Stimulated activated CD8-positive, alpha-beta memory T cell treated with anti-CD3 and anti-CD28 coated beads, Interleukin-7, amount 100 ng/mL, for 48 hours (primary cell): ENCODE data around the gene MAGI2.

ENCODE experiments used
- DNase-seq, 2 donors: peaks; one replicate each; pipeline ENCODE4 v3.0.0-alpha.2; 2020; ENCODE audit warnings: low read depth in 1 of 2; ENCODE audit errors: extremely low read depth in 1 of 2

The MAGI2 gene

DNA sequence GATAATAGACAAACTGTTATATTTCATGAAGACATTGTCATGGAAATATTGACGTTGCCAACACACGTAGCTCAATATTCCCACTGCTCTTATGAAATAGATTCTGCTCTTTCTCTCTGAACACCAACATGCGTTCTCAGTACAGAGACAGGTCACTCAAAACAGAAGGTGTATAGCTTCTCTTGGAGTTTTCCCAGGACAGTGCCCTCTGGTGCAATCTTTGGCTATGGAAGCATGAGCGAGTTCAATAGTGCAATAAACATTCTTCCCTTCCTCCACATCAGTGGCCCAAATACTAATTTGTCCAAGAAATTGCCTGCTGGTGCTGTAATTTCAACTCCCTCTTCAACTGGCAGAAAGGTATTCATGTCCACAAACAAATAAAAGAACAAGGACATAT, 145.3 kb downstream of the MAGI2 start:
- no peak for DNase-seq

- DNase-seq: no peak
Observed at GRCh38 chr7:79307376-79307775, 146.1 kb downstream of the MAGI2 start.

DNA sequence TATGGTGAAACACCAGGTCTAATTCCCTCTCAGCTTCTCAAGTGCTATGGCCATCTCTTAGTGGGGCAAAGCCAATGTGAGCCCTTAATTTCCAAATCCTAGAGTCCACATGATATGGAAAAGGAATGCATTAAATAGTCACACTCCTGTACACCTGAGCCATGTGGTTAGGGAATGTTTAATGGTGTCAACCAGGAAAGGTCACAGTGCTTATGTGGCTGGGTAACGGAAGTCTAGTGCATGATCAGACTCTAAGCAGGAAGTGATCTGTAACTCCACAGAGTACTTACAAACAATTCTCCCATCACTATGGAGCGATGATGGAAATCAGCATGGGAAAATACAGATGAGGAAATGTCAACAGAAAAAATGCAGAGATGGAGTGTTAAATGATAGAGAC, 148.8 kb downstream of the MAGI2 start:
- DNase-seq: no peak

GRCh38 chr7:79302293-79302692, 151.2 kb downstream of the MAGI2 start:
- no peak for DNase-seq

DNA sequence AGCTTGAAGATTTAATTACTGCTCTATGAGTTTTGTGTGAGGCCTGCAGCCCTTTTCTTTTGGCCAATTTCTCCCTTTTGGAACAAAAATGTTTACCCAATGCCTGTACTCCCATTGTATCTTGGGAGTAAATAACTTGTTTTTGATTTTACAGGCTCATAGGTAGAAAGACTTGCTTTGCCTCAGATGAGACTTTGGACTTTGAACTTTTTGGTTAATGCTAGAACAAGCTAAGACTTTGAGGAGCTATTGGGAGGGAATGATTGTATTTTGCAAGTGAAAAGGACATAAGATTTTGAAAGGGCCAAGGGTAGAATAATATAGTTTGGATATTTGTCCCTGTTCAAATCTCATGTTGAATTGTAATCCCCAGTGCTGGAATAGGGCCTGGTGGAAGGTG, 152.0 kb downstream of the MAGI2 start:
- no peak for DNase-seq

DNA sequence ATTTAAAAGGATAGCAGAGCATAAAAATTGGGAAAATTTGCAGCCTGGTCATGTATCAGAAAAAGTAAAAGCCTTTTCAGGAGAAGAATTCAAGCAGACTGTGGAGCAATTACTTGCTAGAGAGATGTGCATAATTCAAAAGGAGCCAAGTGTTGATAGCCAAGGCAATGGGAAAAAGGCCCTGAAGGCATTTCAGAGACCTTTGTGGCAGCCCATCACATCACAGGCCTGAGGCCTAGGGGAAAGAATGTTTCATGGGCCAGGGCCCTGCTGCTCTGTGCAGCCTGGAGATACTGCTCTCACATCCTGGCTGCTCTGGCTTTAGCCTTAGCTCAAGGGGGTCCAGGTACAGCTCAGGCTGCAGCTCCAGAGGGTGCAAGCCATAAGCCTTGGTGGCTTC, 152.9 kb downstream of the MAGI2 start:
- no peak for DNase-seq

DNA sequence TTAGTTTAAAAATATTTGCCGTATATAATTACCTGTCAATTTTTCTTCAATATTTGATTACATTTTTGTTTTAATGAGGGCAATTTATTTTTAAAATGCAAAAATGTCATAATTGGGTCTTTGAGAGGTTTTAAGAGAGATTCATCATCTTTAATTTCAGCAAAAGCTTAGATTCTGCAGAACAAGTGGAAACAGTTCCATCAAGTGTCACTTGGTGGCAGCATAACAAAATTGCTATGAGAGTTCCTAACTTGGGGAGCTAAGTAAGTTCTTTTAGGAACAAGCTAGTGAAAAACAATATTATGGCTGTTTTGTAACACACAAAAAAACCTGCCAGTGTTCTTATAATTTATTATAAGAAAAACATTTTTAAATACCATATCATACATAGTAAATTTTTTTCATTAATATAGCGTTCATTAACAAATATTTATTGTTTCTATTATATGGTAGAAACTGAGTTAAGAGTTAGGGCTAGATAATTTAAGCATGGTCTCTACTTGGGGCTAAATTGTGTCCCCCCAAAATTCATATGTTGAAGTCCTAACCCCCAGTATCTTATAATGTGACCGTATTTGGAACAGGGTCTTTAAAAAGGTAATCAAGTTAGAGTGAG, 155.2 kb downstream of the MAGI2 start:
- DNase-seq: no peak

DNA sequence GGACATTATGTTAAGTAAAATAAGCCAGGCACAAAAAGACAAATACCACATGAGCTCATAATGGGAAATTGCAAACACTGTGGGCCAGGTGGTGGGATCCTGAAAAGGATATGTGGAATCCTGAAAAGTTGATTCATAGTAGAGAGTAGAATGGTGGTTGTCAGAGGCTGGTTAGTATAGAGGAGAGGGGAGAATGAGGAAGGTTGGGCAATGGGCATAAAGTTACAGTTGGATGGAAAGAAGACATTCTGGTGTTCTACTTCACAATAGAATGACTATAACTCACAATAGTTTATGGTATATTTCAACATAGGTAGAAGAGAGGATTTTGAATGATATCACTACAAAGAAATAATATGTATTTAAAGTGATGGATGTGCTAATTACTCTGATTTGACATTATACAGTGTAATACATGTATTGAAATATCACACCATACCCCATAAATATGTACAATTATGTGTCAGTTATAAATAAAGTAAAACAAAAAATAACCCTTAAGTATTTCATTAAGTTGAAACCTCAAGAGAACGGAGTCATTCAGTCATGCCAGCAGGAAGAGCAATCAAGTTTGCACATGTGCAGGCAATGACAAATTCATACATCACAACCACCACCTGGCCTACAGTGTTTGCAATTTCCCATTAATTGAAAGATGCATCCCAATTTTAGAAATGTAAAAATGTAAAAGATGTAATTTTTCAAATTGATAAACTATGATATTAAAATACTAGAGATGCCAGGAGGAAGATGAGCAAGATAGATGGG, 156.7 kb downstream of the MAGI2 start:
- no peak for DNase-seq

DNA sequence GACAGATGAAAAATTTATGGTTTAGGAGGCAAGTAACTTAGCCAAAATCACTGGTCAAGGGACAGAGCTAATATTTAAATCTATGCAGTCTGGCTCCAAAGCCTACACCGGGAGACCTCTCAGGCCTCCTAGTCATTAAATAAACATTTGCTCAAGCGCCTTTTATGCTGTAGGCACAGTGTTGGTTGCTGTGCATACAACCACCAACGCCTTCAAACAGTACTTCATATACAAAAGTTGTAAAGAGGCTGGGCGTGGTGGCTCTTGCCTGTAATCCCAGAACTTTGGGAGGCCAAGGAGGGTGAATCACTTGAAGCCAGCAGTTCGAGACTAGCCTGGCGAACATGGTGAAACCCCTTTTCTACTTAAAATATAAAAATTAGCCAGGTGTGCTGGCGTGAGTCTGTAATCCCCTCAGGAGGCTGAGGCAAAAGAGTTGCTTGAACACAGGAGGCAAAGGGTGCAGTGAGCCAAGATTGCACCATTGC, 159.8 kb downstream of the MAGI2 start:
- no peak for DNase-seq

DNA sequence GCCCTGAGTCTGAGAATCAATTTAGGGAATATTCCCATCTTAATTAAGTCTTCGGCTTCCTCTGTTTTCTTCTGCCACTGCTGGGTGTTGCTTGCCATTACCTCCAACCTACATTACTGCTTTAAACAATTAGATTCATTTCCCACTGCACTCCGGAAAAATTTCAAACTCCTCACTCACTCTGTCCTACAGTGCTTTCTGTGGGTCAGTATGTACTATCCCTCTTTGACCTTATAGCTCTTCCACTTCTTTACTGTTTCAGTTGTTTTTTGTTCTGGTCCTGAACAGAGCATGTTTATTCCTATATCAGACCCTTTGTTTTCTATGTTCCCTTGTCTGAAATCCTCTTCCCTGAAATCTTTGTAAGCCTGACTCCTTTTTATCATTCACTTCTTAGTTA, 160.6 kb downstream of the MAGI2 start:
- no peak for DNase-seq

- DNase-seq: no peak
Observed at GRCh38 chr7:79291498-79291865, 162.0 kb downstream of the MAGI2 start.

DNA sequence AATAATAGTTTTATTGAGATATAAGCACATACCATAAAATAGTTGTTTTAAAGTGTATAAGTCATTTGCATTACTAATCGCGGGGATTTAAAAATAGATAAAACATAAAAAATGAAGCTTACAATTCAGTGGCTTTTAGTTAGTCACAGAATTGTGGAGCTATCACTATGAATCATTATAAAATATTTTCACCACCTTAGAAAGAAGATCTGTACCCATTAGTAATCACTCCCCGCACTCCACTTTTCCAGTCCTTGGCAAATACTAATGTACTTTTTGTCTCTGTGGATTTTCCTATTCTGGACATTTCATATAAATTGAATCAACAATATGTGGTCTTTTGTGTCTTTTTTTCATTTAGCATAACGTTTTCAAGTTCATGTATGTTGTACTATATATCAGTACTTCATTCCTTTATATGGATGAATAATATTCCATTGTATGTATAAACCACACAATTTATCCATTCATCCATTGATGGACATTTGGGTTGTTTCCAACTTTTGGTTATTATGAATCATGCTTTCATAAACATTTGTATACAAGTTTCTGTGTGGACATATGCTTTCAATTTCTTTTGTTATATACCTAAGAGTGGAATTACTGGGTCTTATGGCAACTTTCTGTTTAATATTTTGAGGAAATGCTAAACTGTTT, 162.5 kb downstream of the MAGI2 start:
- DNase-seq: no peak

- no peak for DNase-seq
Observed at GRCh38 chr7:79290398-79290797, 163.1 kb downstream of the MAGI2 start.

DNA sequence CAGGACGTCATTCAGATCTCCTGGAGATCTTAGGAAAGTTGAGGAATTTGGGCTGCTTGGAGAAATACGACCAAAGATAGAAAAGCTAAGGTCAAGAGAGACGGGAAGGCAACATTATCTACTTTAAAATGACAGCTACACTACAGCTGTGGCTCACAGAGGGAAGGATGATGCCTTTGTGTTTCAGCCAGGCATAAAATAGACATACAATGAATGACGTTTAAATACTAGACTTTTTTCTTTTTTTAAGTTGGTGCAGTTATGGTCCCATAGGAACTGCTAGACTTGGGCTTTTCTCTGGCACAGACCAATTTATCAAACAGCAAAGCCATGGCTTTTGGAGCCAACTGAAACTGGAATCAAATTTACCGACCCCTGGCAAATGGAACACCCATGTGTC, 164.8 kb downstream of the MAGI2 start:
- no peak for DNase-seq

GRCh38 chr7:79287981-79288380, 165.5 kb downstream of the MAGI2 start:
- no peak for DNase-seq

DNA sequence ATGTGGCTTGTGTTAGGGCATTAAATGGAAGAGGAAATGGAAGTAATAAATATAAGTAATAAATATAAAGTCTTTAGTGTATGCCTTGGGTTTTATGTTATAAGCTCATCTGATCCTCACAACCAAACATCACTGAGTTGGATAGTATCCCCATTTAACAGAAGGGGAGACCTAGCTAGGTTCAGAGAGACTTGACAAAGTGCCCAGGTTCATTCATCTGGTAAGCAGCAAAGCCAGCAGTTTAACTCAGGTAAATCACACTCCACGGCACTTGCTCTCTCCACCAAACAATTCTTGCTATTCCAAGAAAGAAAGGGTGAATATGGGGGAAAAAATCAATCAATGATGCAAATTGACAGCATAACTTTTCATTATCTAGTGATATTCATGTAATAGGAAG, 167.3 kb downstream of the MAGI2 start:
- no peak for DNase-seq

DNA sequence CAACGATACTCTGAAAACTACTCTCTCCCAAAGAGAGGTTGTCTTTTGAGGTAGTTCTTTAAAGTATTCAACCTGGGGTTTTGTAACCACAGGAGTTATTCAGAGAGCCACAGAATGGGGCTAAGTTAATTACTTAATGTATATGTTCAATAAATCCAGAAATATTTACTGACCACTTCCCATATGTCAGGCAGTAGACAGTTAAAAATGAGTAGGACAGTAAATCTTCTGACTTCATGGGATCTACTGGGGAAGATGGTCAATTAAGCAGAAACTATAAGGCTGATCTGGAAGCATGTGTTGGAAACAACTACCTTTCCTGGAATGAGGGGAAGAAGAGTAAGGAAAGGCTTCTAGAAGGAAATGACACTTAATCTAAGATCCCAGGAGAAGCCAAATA, 167.7 kb downstream of the MAGI2 start:
- no peak for DNase-seq

- no peak for DNase-seq
Observed at GRCh38 chr7:79284211-79284610, 169.3 kb downstream of the MAGI2 start.

GRCh38 chr7:79282882-79283602, 170.4 kb downstream of the MAGI2 start:
- DNase-seq: no peak

GRCh38 chr7:79282070-79282694, 171.3 kb downstream of the MAGI2 start:
- no peak for DNase-seq

DNA sequence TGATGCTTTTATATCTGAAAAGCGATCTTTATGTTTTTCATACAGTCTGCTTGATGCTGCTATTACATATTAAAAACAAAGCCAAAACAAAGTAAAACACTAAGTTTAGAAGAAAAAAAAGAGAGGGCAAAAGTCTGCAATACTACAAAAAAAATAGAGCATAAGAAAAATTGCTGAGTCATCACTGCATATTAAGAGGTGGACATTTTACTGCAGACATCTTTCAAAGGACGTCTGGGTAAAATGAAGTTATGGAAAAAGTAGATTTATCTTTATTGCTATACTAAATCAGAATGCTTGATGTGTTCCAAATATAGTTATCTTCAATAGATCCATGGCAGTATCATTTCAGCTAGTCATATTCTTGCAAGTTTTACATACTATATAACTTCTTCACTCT, 172.0 kb downstream of the MAGI2 start:
- DNase-seq: no peak
